Gastroesophageal sphincter (tissue), 3 donors: ENCODE measurements around the gene KRTAP10-3.

Source experiments
- EP300 ChIP-seq: sonication (generic); formaldehyde crosslinking; IDR thresholded peaks from one replicate; pipeline ENCODE4 v1.6.1; 2017; ENCODE audit warnings: antibody characterized with exemption, mild to moderate bottlenecking
- POLR2A ChIP-seq, 2 donors: fragments of 450-650 bp; IDR thresholded peaks; one replicate each; pipeline ENCODE4 v1.6.1; 2017; ENCODE audit warnings: antibody characterized with exemption in 2 of 2, mild to moderate bottlenecking in 2 of 2, moderate library complexity in 1 of 2
- TF ChIP-seq, protein P1 (sequence below), 4 experiments: fragments of 200-600 bp in 2 of 4; fragments of 450-650 bp in 2 of 4; sonication (generic) in 1 of 4; IDR thresholded peaks; one replicate each; pipeline ENCODE4 v1.5.1; 2017 to 2019; ENCODE audit warnings: antibody characterized with exemption in 4 of 4, mild to moderate bottlenecking in 2 of 4, moderate library complexity in 2 of 4

DNA sequence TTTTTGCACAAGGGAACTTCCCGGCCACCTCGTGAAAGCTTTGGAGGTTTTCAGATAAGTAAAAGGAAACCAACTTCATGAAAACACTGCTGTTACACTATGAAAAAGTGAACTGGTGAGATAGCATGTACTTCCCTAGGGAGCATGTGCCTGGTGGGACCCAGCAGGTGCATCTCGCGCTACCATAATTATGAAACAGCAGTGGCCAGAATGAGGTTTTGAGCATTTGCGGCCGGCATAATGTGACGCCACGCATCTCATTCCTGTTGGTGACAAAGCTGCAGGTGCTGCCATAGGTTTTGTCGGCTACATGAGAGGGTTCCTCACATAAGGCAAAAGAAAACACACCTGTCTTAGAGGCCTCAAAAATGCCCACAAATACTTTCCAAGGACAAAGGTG is 1.7 kb downstream of the KRTAP10-3 start:
- TF ChIP-seq, protein P1, sequence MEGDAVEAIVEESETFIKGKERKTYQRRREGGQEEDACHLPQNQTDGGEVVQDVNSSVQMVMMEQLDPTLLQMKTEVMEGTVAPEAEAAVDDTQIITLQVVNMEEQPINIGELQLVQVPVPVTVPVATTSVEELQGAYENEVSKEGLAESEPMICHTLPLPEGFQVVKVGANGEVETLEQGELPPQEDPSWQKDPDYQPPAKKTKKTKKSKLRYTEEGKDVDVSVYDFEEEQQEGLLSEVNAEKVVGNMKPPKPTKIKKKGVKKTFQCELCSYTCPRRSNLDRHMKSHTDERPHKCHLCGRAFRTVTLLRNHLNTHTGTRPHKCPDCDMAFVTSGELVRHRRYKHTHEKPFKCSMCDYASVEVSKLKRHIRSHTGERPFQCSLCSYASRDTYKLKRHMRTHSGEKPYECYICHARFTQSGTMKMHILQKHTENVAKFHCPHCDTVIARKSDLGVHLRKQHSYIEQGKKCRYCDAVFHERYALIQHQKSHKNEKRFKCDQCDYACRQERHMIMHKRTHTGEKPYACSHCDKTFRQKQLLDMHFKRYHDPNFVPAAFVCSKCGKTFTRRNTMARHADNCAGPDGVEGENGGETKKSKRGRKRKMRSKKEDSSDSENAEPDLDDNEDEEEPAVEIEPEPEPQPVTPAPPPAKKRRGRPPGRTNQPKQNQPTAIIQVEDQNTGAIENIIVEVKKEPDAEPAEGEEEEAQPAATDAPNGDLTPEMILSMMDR (IDR thresholded peaks at IDR 0.05) = no peak
- TF ChIP-seq POLR2A (IDR thresholded peaks at IDR 0.05) (no peak), EP300 (no peak)
